MM.1S (cell line): ENCODE results near the gene PIK3R3.
A peak's percentile ranks its signal among the peaks of the same experiment; 100 is the strongest.

Experiments used
- DNase-seq: peaks from one replicate; pipeline ENCODE4 v3.0.0-alpha.2; 2015
- H2AFZ ChIP-seq: fragments of 300-600 bp; sonication (generic); 2 replicates; pipeline ENCODE4 v1.6.0; 2016; ENCODE audit warnings: antibody characterized with exemption, low read length
- H3F3A ChIP-seq: fragments of 300-600 bp; sonication (generic); 2 replicates; pipeline ENCODE4 v1.6.1; 2016; ENCODE audit warnings: mild to moderate bottlenecking, antibody characterized with exemption, low read length, moderate library complexity, mixed read lengths; ENCODE audit not compliant: insufficient read depth
- H3K27ac ChIP-seq: fragments of 300-600 bp; sonication (generic); 2 replicates; pipeline ENCODE4 v1.5.1; 2016; ENCODE audit warnings: mild to moderate bottlenecking, low read length
- H3K27me3 ChIP-seq: fragments of 300-600 bp; sonication (generic); replicated peaks from 2 replicates; pipeline ENCODE4 v1.6.0; 2016; ENCODE audit warnings: low read length; ENCODE audit not compliant: insufficient read depth
- H3K36me3 ChIP-seq: fragments of 300-600 bp; sonication (generic); replicated peaks from 2 replicates; pipeline ENCODE4 v1.6.1; 2016; ENCODE audit warnings: mild to moderate bottlenecking, low read length, mixed read lengths; ENCODE audit not compliant: insufficient read depth
- H3K4me1 ChIP-seq: fragments of 300-600 bp; sonication (generic); 2 replicates; pipeline ENCODE4 v1.6.1; 2016; ENCODE audit warnings: low read length, mixed read lengths
- H3K4me2 ChIP-seq: fragments of 300-600 bp; sonication (generic); 2 replicates; pipeline ENCODE4 v1.6.0; 2016; ENCODE audit warnings: low read depth, low read length
- H3K4me3 ChIP-seq: fragments of 300-600 bp; sonication (generic); 2 replicates; pipeline ENCODE4 v1.5.1; 2016; ENCODE audit warnings: low read length, mixed read lengths
- H3K79me2 ChIP-seq: fragments of 300-600 bp; sonication (generic); 2 replicates; pipeline ENCODE4 v1.6.1; 2016; ENCODE audit warnings: mixed run types, low read length, mixed read lengths
- H3K9ac ChIP-seq: fragments of 300-600 bp; sonication (generic); 2 replicates; pipeline ENCODE4 v1.6.1; 2016; ENCODE audit warnings: low read length, mixed read lengths
- H3K9me2 ChIP-seq: fragments of 300-600 bp; sonication (generic); replicated peaks from 2 replicates; pipeline ENCODE4 v1.6.1; 2016; ENCODE audit warnings: mild to moderate bottlenecking, low read length, mixed read lengths; ENCODE audit not compliant: insufficient read depth
- H3K9me3 ChIP-seq: fragments of 300-600 bp; sonication (generic); replicated peaks from 2 replicates; pipeline ENCODE4 v1.6.1; 2016; ENCODE audit warnings: mild to moderate bottlenecking, low read length, mixed read lengths; ENCODE audit not compliant: insufficient read depth
- H4K20me1 ChIP-seq: fragments of 300-600 bp; sonication (generic); 2 replicates; pipeline ENCODE4 v1.6.1; 2016; ENCODE audit warnings: mild to moderate bottlenecking, low read length, moderate library complexity, mixed read lengths; ENCODE audit not compliant: insufficient read depth
- CTCF ChIP-seq: fragments of 300-600 bp; sonication (generic); IDR thresholded peaks from 2 replicates; pipeline ENCODE4 v1.5.1; 2016; ENCODE audit warnings: antibody characterized with exemption, low read length, mixed read lengths
- EZH2 ChIP-seq: fragments of 300-600 bp; sonication (generic); optimal IDR thresholded peaks from 2 replicates; pipeline ENCODE3; 2017; ENCODE audit warnings: low read depth, mild to moderate bottlenecking, antibody characterized with exemption, low read length, mixed read lengths
- EZH2phosphoT487 ChIP-seq: fragments of 300-600 bp; sonication (generic); IDR thresholded peaks from 2 replicates; pipeline ENCODE4 v1.6.1; 2018; ENCODE audit warnings: antibody characterized with exemption, low read length

Gene PIK3R3

GRCh38 chr1:46036894-46037839 lies 95.3 kb downstream of the PIK3R3 start:
- Histone ChIP-seq H3K4me1 (peaks cover 18% of the 10 kb centered on the region), H3K9ac (no peak overlapping the region), H2AFZ (no peak overlapping the region), H3K79me2 (no peaks in the 10 kb centered on the region), H3K27ac (no peak overlapping the region), H3K9me2 (no peaks in the 10 kb centered on the region), H3K9me3 (no peaks in the 10 kb centered on the region), H3F3A (peaks cover 10% of the 10 kb centered on the region), H4K20me1 (no peaks in the 10 kb centered on the region), H3K4me2 (no peak overlapping the region), H3K27me3 (no peaks in the 10 kb centered on the region), H3K4me3 (no peak overlapping the region), H3K36me3 (no peaks in the 10 kb centered on the region)
- no peak for TF ChIP-seq EZH2
- TF ChIP-seq CTCF = peak; percentile 96
- peak; percentile 75 for DNase-seq

DNA sequence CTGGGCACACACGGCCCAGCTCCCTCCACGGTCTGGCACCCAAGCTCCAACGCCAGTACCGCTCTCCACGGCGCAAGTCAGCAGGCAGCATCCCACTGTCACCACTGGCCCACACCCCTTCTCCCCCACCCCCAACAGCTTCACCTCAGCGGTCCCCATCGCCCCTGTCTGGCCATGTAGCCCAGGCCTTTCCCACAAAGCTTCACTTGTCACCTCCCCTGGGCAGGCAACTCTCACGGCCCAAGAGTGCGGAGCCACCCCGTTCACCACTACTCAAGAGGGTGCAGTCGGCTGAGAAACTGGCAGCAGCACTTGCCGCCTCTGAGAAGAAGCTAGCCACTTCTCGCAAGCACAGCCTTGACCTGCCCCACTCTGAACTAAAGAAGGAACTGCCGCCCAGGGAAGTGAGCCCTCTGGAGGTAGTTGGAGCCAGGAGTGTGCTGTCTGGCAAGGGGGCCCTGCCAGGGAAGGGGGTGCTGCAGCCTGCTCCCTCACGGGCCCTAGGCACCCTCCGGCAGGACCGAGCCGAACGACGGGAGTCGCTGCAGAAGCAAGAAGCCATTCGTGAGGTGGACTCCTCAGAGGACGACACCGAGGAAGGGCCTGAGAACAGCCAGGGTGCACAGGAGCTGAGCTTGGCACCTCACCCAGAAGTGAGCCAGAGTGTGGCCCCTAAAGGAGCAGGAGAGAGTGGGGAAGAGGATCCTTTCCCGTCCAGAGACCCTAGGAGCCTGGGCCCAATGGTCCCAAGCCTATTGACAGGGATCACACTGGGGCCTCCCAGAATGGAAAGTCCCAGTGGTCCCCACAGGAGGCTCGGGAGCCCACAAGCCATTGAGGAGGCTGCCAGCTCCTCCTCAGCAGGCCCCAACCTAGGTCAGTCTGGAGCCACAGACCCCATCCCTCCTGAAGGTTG lies 97.6 kb downstream of the PIK3R3 start:
- DNase-seq = no peak
- no peak overlapping the region for H3K27ac ChIP-seq
- no peaks in the 10 kb centered on the region for H3K36me3 ChIP-seq

More for the DNA sequence above, 97.6 kb downstream of the PIK3R3 start:
- Histone ChIP-seq H3F3A (no peaks in the 10 kb centered on the region), H3K9me2 (no peaks in the 10 kb centered on the region), H2AFZ (no peak overlapping the region), H3K9me3 (no peaks in the 10 kb centered on the region), H4K20me1 (no peaks in the 10 kb centered on the region), H3K9ac (no peak overlapping the region), H3K4me2 (no peak overlapping the region), H3K79me2 (no peaks in the 10 kb centered on the region), H3K4me3 (no peak overlapping the region), H3K4me1 (no peaks in the 10 kb centered on the region), H3K27me3 (no peaks in the 10 kb centered on the region)
- TF ChIP-seq CTCF (no peak), EZH2 (no peak), EZH2phosphoT487 (no peak)
